ENCODE data around the gene CEP89.

The CEP89 gene

GRCh38 chr19:32896516-32897214 lies 75.1 kb downstream of the CEP89 start:
- H4K20me1 ChIP-seq (ENCODE audit: insufficient read depth, low read length, poor library complexity, severe bottlenecking), result no peaks in the 10 kb centered on the region
- no peak overlapping the region for H3K9ac ChIP-seq (ENCODE audit: low read depth, low read length, poor library complexity, severe bottlenecking)
- peaks cover 5% of the 10 kb centered on the region; the same call in 1 of the 2 replicates for H3K36me3 ChIP-seq (ENCODE audit: insufficient read depth, low read length)
- H3K9me2 ChIP-seq (replicated peaks; ENCODE audit: low read depth, low read length), result no peaks in the 10 kb centered on the region
- no peak overlapping the region for H2AFZ ChIP-seq (ENCODE audit: low read length)
- no peaks in the 10 kb centered on the region for H3K27me3 ChIP-seq (ENCODE audit: insufficient read depth, low read length, poor library complexity, severe bottlenecking)
- peaks cover 6% of the 10 kb centered on the region for H3K4me1 ChIP-seq (ENCODE audit: insufficient read depth, low read length, poor library complexity, severe bottlenecking)
- TF ChIP-seq CTCF (conservative IDR thresholded peaks at IDR 0.05; ENCODE audit: low read length) (no peak), EZH2phosphoT487 (IDR thresholded peaks at IDR 0.05; ENCODE audit: borderline replicate concordance) (no peak)
- peaks cover 2% of the 10 kb centered on the region; the same call in 1 of the 2 replicates for H3K9me3 ChIP-seq (ENCODE audit: insufficient read depth, low read depth, low read length)
- no peak overlapping the region for H3K4me3 ChIP-seq (ENCODE audit: low read length, poor library complexity, severe bottlenecking)
- no peaks in the 10 kb centered on the region for H3F3A ChIP-seq (ENCODE audit: low read depth)
- H3K4me2 ChIP-seq (ENCODE audit: low read depth, low read length, poor library complexity, severe bottlenecking), result no peak overlapping the region
- H3K79me2 ChIP-seq (ENCODE audit: insufficient read depth, low read length), result no peaks in the 10 kb centered on the region

- Histone ChIP-seq H3K27me3 (ENCODE audit: insufficient read depth, low read length, poor library complexity, severe bottlenecking) (no peaks in the 10 kb centered on the region), H3K36me3 (ENCODE audit: insufficient read depth, low read length) (peaks cover 5% of the 10 kb centered on the region; the same call in 1 of the 2 replicates), H3K4me1 (ENCODE audit: insufficient read depth, low read length, poor library complexity, severe bottlenecking) (peaks cover 6% of the 10 kb centered on the region), H4K20me1 (ENCODE audit: insufficient read depth, low read length, poor library complexity, severe bottlenecking) (no peaks in the 10 kb centered on the region), H3K4me3 (ENCODE audit: low read length, poor library complexity, severe bottlenecking) (no peak overlapping the region), H2AFZ (ENCODE audit: low read length) (no peak overlapping the region), H3K9ac (ENCODE audit: low read depth, low read length, poor library complexity, severe bottlenecking) (no peak overlapping the region), H3K4me2 (ENCODE audit: low read depth, low read length, poor library complexity, severe bottlenecking) (no peak overlapping the region), H3K9me3 (ENCODE audit: insufficient read depth, low read depth, low read length) (peaks cover 5% of the 10 kb centered on the region; the same call in 1 of the 2 replicates), H3K79me2 (ENCODE audit: insufficient read depth, low read length) (no peaks in the 10 kb centered on the region), H3K9me2 (replicated peaks; ENCODE audit: low read depth, low read length) (no peaks in the 10 kb centered on the region), H3F3A (ENCODE audit: low read depth) (no peaks in the 10 kb centered on the region)
- no peak for TF ChIP-seq EZH2phosphoT487 (IDR thresholded peaks at IDR 0.05; ENCODE audit: borderline replicate concordance)
- no peak for TF ChIP-seq CTCF (conservative IDR thresholded peaks at IDR 0.05; ENCODE audit: low read length)
These were observed 76.4 kb downstream of the CEP89 start for GRCh38 chr19:32895384-32895783.

- H3K36me3 ChIP-seq (ENCODE audit: insufficient read depth, low read length), result no peaks in the 10 kb centered on the region
- no peak overlapping the region for H3K4me2 ChIP-seq (ENCODE audit: low read depth, low read length, poor library complexity, severe bottlenecking)
- peaks cover 1% of the 10 kb centered on the region for H3K4me1 ChIP-seq (ENCODE audit: insufficient read depth, low read length, poor library complexity, severe bottlenecking)
- H3K27me3 ChIP-seq (ENCODE audit: insufficient read depth, low read length, poor library complexity, severe bottlenecking), result no peaks in the 10 kb centered on the region
- H3K4me3 ChIP-seq (ENCODE audit: low read length, poor library complexity, severe bottlenecking), result no peak overlapping the region
- H3F3A ChIP-seq (ENCODE audit: low read depth), result no peaks in the 10 kb centered on the region
- H3K9ac ChIP-seq (ENCODE audit: low read depth, low read length, poor library complexity, severe bottlenecking), result no peak overlapping the region
- H3K9me2 ChIP-seq (replicated peaks; ENCODE audit: low read depth, low read length), result no peaks in the 10 kb centered on the region
- TF ChIP-seq CTCF (conservative IDR thresholded peaks at IDR 0.05; ENCODE audit: low read length), result no peak
- no peak for TF ChIP-seq EZH2phosphoT487 (IDR thresholded peaks at IDR 0.05; ENCODE audit: borderline replicate concordance)
- H2AFZ ChIP-seq (ENCODE audit: low read length), result no peak overlapping the region
- H3K79me2 ChIP-seq (ENCODE audit: insufficient read depth, low read length), result no peaks in the 10 kb centered on the region
- no peaks in the 10 kb centered on the region for H4K20me1 ChIP-seq (ENCODE audit: insufficient read depth, low read length, poor library complexity, severe bottlenecking)
- H3K9me3 ChIP-seq (ENCODE audit: insufficient read depth, low read depth, low read length), result peaks cover 5% of the 10 kb centered on the region; the same call in 1 of the 2 replicates
These were observed 80.1 kb downstream of the CEP89 start for GRCh38 chr19:32891609-32892008.
